Measurements from ENCODE around the gene SNRNP35. TPM values are rescaled to one million over a fixed set of nuclear protein-coding genes. Genes with fewer than 3 reads are reported as not detected.

SNRNP35 gene
- total RNA-seq, 2 experiments from 2014 or later: 18.4 to 25.4 TPM

DNA sequence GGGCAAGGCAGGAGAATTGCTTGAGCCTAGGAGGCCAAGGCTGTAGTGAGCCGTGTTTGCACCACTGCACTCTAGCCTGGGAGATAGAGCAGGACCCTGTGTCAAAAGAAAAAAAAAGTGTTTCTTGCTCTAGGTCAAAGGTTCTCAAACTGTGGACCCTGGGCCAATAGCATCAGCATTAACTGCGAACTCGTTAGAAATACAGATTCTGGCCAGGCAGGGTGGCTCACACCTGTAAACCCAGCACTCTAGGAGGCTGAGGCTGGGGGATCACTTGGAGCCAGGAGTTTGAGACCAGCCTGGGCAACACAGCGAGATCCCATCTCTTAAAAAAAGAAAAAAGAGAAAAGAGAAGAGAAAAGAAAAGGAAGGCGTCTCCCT, 22.3 kb upstream of the SNRNP35 start:
- peaks cover 37% of the 10 kb centered on the region for H3K4me1 Mint-ChIP-seq (ENCODE audit: low read depth)
- H3K4me3 Mint-ChIP-seq: peak overlapping the region; percentile 96
- no peaks in the 10 kb centered on the region for H3K27me3 Mint-ChIP-seq
- ChIA-PET CTCF (interaction anchor here (1.2 kb wide), 1 partner anchor 33 kb away, joined by 3 read pairs; no protein-coding TSS in a partner anchor), POLR2A (interaction anchor here (0.6 to 3.1 kb wide), 12 partner anchors 9 to 71 kb away, joined by 3 to 17 read pairs (median 4); partner anchors contain the start of genes KMT5A, SBNO1 and SNRNP35)
- TF ChIP-seq, protein P1, sequence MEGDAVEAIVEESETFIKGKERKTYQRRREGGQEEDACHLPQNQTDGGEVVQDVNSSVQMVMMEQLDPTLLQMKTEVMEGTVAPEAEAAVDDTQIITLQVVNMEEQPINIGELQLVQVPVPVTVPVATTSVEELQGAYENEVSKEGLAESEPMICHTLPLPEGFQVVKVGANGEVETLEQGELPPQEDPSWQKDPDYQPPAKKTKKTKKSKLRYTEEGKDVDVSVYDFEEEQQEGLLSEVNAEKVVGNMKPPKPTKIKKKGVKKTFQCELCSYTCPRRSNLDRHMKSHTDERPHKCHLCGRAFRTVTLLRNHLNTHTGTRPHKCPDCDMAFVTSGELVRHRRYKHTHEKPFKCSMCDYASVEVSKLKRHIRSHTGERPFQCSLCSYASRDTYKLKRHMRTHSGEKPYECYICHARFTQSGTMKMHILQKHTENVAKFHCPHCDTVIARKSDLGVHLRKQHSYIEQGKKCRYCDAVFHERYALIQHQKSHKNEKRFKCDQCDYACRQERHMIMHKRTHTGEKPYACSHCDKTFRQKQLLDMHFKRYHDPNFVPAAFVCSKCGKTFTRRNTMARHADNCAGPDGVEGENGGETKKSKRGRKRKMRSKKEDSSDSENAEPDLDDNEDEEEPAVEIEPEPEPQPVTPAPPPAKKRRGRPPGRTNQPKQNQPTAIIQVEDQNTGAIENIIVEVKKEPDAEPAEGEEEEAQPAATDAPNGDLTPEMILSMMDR (IDR thresholded peaks at IDR 0.05): no peak
- peak overlapping the region; percentile 97 for H3K27ac Mint-ChIP-seq
- intact Hi-C loops (cut with micrococcal nuclease): no loop called here
- no peaks in the 10 kb centered on the region for H3K9me3 Mint-ChIP-seq
- DNase-seq (no peak), ATAC-seq (no peak)
- H3K36me3 Mint-ChIP-seq (ENCODE audit: low read depth): peaks cover 27% of the 10 kb centered on the region

DNA sequence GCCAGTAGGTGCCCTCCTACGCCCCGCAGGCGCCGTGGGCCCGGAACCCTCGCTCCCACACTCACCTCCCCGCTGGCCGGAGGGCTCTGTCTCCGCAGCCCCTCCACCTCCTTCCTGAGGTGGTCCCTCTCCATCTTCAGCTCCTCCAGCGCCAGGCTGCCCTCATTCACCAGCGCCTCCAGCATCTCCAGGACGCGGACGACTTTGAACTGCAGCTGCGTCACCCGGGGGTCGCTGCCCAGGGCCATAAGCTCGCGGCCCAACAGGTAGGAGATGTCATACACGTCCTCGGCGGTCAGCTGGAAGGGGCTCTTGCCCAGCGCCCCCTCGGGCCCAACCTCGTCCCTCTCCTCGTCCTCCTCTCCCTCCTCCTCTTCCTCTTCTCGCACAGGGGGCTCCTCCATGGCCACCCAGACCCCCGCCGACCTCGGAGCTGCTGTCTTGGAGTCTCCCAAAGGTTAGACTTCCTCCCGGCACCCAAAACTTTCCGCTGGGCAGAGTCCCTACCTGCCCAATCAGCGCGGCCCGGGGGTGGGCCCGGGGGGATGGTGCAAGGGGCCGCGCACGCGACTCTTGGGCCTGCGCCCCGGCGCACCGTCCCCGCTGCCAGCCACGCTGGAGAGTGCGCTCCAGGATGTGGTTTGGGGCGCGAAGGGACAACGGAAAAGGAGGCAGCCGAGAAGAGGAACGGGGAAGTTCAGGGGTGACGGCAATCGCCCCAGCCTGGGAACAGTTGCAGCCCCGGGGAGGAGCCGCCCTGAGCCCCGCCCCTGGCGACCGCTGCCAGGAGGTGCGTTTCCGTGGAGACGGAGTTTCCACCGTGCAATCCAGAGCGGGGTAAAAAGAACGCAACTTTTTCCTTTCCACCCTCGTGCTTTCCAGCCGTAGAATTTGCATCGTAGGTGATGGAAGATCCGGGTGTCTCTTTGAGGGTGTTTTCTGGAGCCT, 21.6 kb upstream of the SNRNP35 start, which contains the start of gene RILPL2:
Gene RILPL2, minus strand, starts transcription at position 668 of the 948 bp plus-strand sequence. Its CDS starts 264 bp downstream, at position 404.
- TF ChIP-seq, protein P1 (IDR thresholded peaks at IDR 0.05): no peak
- Mint-ChIP-seq H3K4me3 (peak within 1 kb of the TSS; percentile 96), H3K36me3 (ENCODE audit: low read depth) (peaks cover 22% of the 10 kb centered on the region), H3K4me1 (ENCODE audit: low read depth) (peaks cover 32% of the 10 kb centered on the region), H3K27ac (peak within 1 kb of the TSS; percentile 97), H3K9me3 (no peaks in the 10 kb centered on the region), H3K27me3 (no peaks in the 10 kb centered on the region)
- ChIA-PET POLR2A (interaction anchor here (0.9 to 3.1 kb wide), 10 partner anchors 10 to 72 kb away, joined by 3 to 17 read pairs (median 4); partner anchors contain the start of genes KMT5A, SBNO1 and SNRNP35), CTCF (interaction anchor here (1.2 to 1.8 kb wide), 2 partner anchors 13 to 32 kb away, joined by 3 to 5 read pairs; no protein-coding TSS in a partner anchor)
- ATAC-seq (peak; percentile 87), DNase-seq (peak; percentile 95)
- intact Hi-C loops (cut with micrococcal nuclease): no loop called here

GRCh38 chr12:123441523-123442164, 16.3 kb upstream of the SNRNP35 start:
- DNase-seq: no peak
- ChIA-PET POLR2A (interaction anchor here (0.7 kb wide), 1 partner anchor 93 kb away, joined by 3 read pairs; no protein-coding TSS in a partner anchor), CTCF (interaction anchor here (0.8 kb wide), 1 partner anchor 10 kb away, joined by 3 read pairs; no protein-coding TSS in a partner anchor)
- H3K27ac Mint-ChIP-seq: no peak overlapping the region
- H3K36me3 Mint-ChIP-seq (ENCODE audit: low read depth): no peaks in the 10 kb centered on the region
- H3K9me3 Mint-ChIP-seq: no peaks in the 10 kb centered on the region
- H3K27me3 Mint-ChIP-seq: no peaks in the 10 kb centered on the region
- no peak for ATAC-seq
- no peak overlapping the region for H3K4me3 Mint-ChIP-seq
- intact Hi-C loops (cut with micrococcal nuclease): no loop called here
- TF ChIP-seq, protein P1 (IDR thresholded peaks at IDR 0.05): no peak
- peaks cover 8% of the 10 kb centered on the region for H3K4me1 Mint-ChIP-seq (ENCODE audit: low read depth)

DNA sequence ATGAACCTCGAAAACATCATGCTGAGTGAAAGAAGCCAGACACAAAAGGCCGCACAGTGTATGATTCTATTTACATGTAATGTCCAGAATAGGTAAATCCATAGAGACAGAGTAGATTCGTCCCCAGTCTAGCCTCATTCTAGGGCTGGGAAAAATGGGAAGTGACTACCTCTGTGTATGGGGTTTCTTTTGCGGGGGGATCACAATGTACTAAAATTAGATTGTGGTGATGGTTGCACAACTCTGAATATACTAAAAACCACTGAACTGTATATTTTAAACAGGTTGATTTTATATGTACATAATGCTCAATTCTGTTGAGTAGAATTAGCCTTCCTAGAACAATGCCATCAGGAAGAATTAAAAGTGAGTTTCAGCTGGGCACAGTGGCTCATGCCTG, 15.2 kb upstream of the SNRNP35 start:
- peaks cover under 1% of the 10 kb centered on the region for H3K4me1 Mint-ChIP-seq (ENCODE audit: low read depth)
- ATAC-seq (no peak), DNase-seq (no peak)
- H3K27ac Mint-ChIP-seq: no peak overlapping the region
- intact Hi-C loops (cut with micrococcal nuclease): no loop called here
- CTCF ChIA-PET: no interaction called here
- no peak overlapping the region for H3K4me3 Mint-ChIP-seq
- H3K36me3 Mint-ChIP-seq (ENCODE audit: low read depth): no peaks in the 10 kb centered on the region
- POLR2A ChIA-PET: no interaction called here
- TF ChIP-seq, protein P1 (IDR thresholded peaks at IDR 0.05): no peak
- no peaks in the 10 kb centered on the region for H3K9me3 Mint-ChIP-seq
- H3K27me3 Mint-ChIP-seq: no peaks in the 10 kb centered on the region

All from activated CD8-positive, alpha-beta T cell treated with anti-CD3 and anti-CD28 coated beads for 36 hours (primary cell).